ENCODE results near the gene FOXL2NB.

FOXL2NB gene

GRCh38 chr3:138942271-138942670 lies 4.7 kb upstream of the FOXL2NB start:
- DNase-seq (ENCODE audit: low read depth): no peak
- H3K4me3 ChIP-seq (ENCODE audit: low read depth, low read length): no peak overlapping the region
- TF ChIP-seq CTCF (IDR thresholded peaks at IDR 0.05; ENCODE audit: control insufficient read depth, extremely low read depth, insufficient read depth): no peak

- TF ChIP-seq CTCF (IDR thresholded peaks at IDR 0.05; ENCODE audit: control insufficient read depth, extremely low read depth, insufficient read depth): no peak
- H3K4me3 ChIP-seq (ENCODE audit: low read depth, low read length): no peak overlapping the region
- no peak for DNase-seq (ENCODE audit: low read depth)
Observed at GRCh38 chr3:138942861-138943623, 4.0 kb upstream of the FOXL2NB start.

- no peak for TF ChIP-seq CTCF (IDR thresholded peaks at IDR 0.05; ENCODE audit: control insufficient read depth, extremely low read depth, insufficient read depth)
- DNase-seq (ENCODE audit: low read depth): no peak
- no peak overlapping the region for H3K4me3 ChIP-seq (ENCODE audit: low read depth, low read length)
Observed at GRCh38 chr3:138943724-138944653, 3.0 kb upstream of the FOXL2NB start.

- TF ChIP-seq CTCF (IDR thresholded peaks at IDR 0.05; ENCODE audit: control insufficient read depth, extremely low read depth, insufficient read depth): no peak
- no peak for DNase-seq (ENCODE audit: low read depth)
- H3K4me3 ChIP-seq (ENCODE audit: low read depth, low read length): no peak overlapping the region
Observed at GRCh38 chr3:138944654-138944928, 2.4 kb upstream of the FOXL2NB start.

- no peak for DNase-seq (ENCODE audit: low read depth)
- no peak for TF ChIP-seq CTCF (IDR thresholded peaks at IDR 0.05; ENCODE audit: control insufficient read depth, extremely low read depth, insufficient read depth)
- no peak overlapping the region for H3K4me3 ChIP-seq (ENCODE audit: low read depth, low read length)
Observed at GRCh38 chr3:138944929-138945708, 1.9 kb upstream of the FOXL2NB start.

- TF ChIP-seq CTCF (IDR thresholded peaks at IDR 0.05; ENCODE audit: control insufficient read depth, extremely low read depth, insufficient read depth): peak; percentile 63
- peak overlapping the region; percentile 46 for H3K4me3 ChIP-seq (ENCODE audit: low read depth, low read length)
- DNase-seq (ENCODE audit: low read depth): no peak
Observed at GRCh38 chr3:138945709-138946662, 1.0 kb upstream of the FOXL2NB start.

All from LNCaP clone FGC (cell line).